Activated CD4-positive, alpha-beta memory T cell treated with anti-CD3 and anti-CD28 coated beads, Interleukin-2, amount 10 ng/mL, durations not matched to agents 7 days and 5 days (primary cell): Measurements from ENCODE around the gene PTPRJ. TPM values are rescaled to one million over a fixed set of nuclear protein-coding genes. Genes with fewer than 3 reads are reported as not detected.

Source experiments
- CTCF ChIA-PET: fragments of 350-600 bp; sonication (Branson Sonifier 250); formaldehyde crosslinking; loops from one replicate; lab custom pipeline; 2021; ENCODE audit warnings: antibody characterized with exemption, inconsistent platforms; lab: Charles Lee
- POLR2A ChIA-PET: fragments of 350-600 bp; sonication (Branson Sonifier 250); formaldehyde crosslinking; loops from one replicate; lab custom pipeline; 2021; ENCODE audit warnings: antibody characterized with exemption; lab: Charles Lee
- DNase-seq: peaks from one replicate; pipeline ENCODE4 v3.0.0-alpha.2; 2020
- H3K27ac Mint-ChIP-seq: one replicate; pipeline ENCODE4 v1.8.0; 2021; ENCODE audit warnings: mild to moderate bottlenecking, mixed read lengths
- H3K27me3 Mint-ChIP-seq: one replicate; pipeline ENCODE4 v1.8.0; 2021; ENCODE audit warnings: mixed read lengths
- H3K36me3 Mint-ChIP-seq: one replicate; pipeline ENCODE4 v1.8.0; 2021; ENCODE audit warnings: low read depth, mixed read lengths
- H3K4me1 Mint-ChIP-seq: one replicate; pipeline ENCODE4 v1.8.0; 2021; ENCODE audit warnings: mixed read lengths
- H3K4me3 Mint-ChIP-seq: one replicate; pipeline ENCODE4 v1.8.0; 2021; ENCODE audit warnings: mild to moderate bottlenecking, mixed read lengths
- H3K9me3 Mint-ChIP-seq: one replicate; pipeline ENCODE4 v1.8.0; 2021; ENCODE audit warnings: mixed read lengths
- total RNA-seq, 2 experiments: library from RNA; stranded (reverse); gene quantifications; one replicate each; pipeline ENCODE4 v1.2.3, GENCODE V29; 2021

PTPRJ gene
- total RNA-seq, 2 experiments from 2014 or later, result 83.0 to 89.1 TPM

- ChIA-PET POLR2A (interaction anchor here (1.3 kb wide), 1 partner anchor 11 kb away, joined by 3 read pairs; no protein-coding TSS in a partner anchor), CTCF (no interaction called here)
- H3K4me1 Mint-ChIP-seq, result peaks cover 31% of the 10 kb centered on the region
- H3K36me3 Mint-ChIP-seq, result peaks cover 57% of the 10 kb centered on the region
- H3K4me3 Mint-ChIP-seq, result no peak overlapping the region
- H3K27ac Mint-ChIP-seq, result no peak overlapping the region
- H3K9me3 Mint-ChIP-seq, result peaks cover 3% of the 10 kb centered on the region
- no peaks in the 10 kb centered on the region for H3K27me3 Mint-ChIP-seq
- no peak for DNase-seq
Measured at GRCh38 chr11:48066881-48067800, 86.8 kb downstream of the PTPRJ start.

GRCh38 chr11:48073031-48073861 is 92.9 kb downstream of the PTPRJ start:
- Mint-ChIP-seq H3K27ac (no peak overlapping the region), H3K27me3 (no peaks in the 10 kb centered on the region), H3K4me1 (peaks cover 31% of the 10 kb centered on the region), H3K36me3 (peaks cover 55% of the 10 kb centered on the region), H3K4me3 (no peak overlapping the region), H3K9me3 (no peaks in the 10 kb centered on the region)
- POLR2A ChIA-PET, result interaction anchor here (0.7 to 6.1 kb wide), 7 partner anchors 10 to 139 kb away, joined by 3 to 34 read pairs (median 3); no protein-coding TSS in a partner anchor
- CTCF ChIA-PET, result interaction anchor here (0.7 to 1.1 kb wide), 4 partner anchors 10 to 38 kb away, joined by 3 to 4 read pairs (median 4); no protein-coding TSS in a partner anchor
- DNase-seq, result no peak

GRCh38 chr11:48074425-48075181 is 94.2 kb downstream of the PTPRJ start:
- no peak for DNase-seq
- POLR2A ChIA-PET, result interaction anchor here (6.1 kb wide), 1 partner anchor 18 kb away, joined by 34 read pairs; no protein-coding TSS in a partner anchor
- CTCF ChIA-PET, result interaction anchor here (0.8 to 0.9 kb wide), 2 partner anchors 11 to 20 kb away, joined by 3 to 4 read pairs; no protein-coding TSS in a partner anchor
- Mint-ChIP-seq H3K9me3 (no peaks in the 10 kb centered on the region), H3K36me3 (peaks cover 52% of the 10 kb centered on the region), H3K27me3 (no peaks in the 10 kb centered on the region), H3K27ac (no peak overlapping the region), H3K4me3 (no peak overlapping the region), H3K4me1 (peaks cover 41% of the 10 kb centered on the region)

DNA sequence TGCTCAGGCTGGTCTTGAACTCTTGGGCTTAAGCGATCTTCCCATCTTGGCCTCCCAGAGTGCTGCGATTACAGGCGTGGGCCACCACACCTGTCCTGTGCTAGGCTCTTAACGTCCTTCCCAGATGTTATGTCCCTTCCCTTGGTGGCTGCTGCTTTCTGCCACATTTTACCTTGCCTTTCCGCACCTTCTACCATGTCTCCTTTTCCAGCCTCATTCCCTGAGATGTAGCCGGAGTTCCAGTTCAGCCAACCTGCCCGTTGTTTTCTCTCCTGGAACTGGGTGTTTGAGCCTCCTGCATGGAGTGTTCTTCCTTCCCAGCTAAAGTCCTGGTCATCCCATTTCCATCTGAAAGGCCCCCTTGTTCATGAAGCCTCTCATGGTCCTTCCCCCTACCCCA is 95.3 kb downstream of the PTPRJ start:
- no peak for DNase-seq
- H3K4me3 Mint-ChIP-seq, result no peak overlapping the region
- ChIA-PET POLR2A (interaction anchor here (6.1 kb wide), 1 partner anchor 19 kb away, joined by 34 read pairs; no protein-coding TSS in a partner anchor), CTCF (no interaction called here)
- H3K36me3 Mint-ChIP-seq, result peaks cover 54% of the 10 kb centered on the region
- H3K9me3 Mint-ChIP-seq, result no peaks in the 10 kb centered on the region
- H3K27ac Mint-ChIP-seq, result no peak overlapping the region
- H3K27me3 Mint-ChIP-seq, result no peaks in the 10 kb centered on the region
- H3K4me1 Mint-ChIP-seq, result peaks cover 47% of the 10 kb centered on the region

DNA sequence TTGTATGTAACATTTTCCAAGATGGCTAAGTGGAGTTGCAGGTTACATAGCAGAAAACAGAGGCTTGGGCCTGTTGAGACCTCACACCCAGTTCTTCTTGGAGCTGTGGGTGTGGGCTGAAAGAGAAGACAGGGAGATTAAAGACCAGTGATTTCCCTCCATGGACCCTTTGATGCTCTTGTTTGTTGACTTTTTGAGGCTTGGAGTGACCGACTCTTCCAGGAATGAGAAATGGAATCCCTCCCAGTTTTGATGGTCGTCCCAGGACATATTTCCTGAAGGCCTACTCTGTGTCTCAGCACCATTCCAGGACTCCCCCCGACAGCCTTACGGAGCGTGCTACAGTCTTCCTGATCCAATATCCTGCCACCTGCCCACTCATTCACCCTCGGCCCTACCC is 96.9 kb downstream of the PTPRJ start:
- Mint-ChIP-seq H3K27me3 (no peaks in the 10 kb centered on the region), H3K4me3 (no peak overlapping the region), H3K9me3 (no peaks in the 10 kb centered on the region), H3K36me3 (peaks cover 52% of the 10 kb centered on the region), H3K4me1 (peaks cover 60% of the 10 kb centered on the region), H3K27ac (no peak overlapping the region)
- POLR2A ChIA-PET, result interaction anchor here (1.1 kb wide), 1 partner anchor 28 kb away, joined by 3 read pairs; no protein-coding TSS in a partner anchor
- CTCF ChIA-PET, result no interaction called here
- no peak for DNase-seq

DNA sequence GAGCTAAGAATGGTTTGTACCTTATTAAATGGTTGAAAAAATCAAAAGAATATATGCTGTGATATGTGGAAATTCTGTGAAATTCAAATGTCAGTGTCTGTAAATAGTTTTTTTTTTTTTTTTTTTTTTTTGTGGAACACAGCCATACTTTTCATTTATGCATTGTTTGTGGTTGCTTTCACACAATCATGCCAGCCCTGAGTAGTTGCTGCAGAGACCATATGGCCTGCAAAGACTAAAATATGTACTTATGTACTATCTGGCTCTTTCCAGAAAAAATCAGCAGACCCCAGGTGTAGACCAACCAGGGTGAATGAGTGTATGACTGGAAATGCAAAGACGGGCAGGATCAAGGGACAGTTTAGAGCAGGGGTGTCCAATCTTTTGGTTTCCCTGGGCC is 98.3 kb downstream of the PTPRJ start:
- no peak for DNase-seq
- no peaks in the 10 kb centered on the region for H3K27me3 Mint-ChIP-seq
- POLR2A ChIA-PET, result interaction anchor here (0.6 to 1.0 kb wide), 2 partner anchors 14 to 17 kb away, joined by 3 to 4 read pairs; no protein-coding TSS in a partner anchor
- peaks cover 59% of the 10 kb centered on the region for H3K4me1 Mint-ChIP-seq
- H3K36me3 Mint-ChIP-seq, result peaks cover 52% of the 10 kb centered on the region
- no peak overlapping the region for H3K27ac Mint-ChIP-seq
- H3K9me3 Mint-ChIP-seq, result no peaks in the 10 kb centered on the region
- H3K4me3 Mint-ChIP-seq, result no peak overlapping the region
- CTCF ChIA-PET, result no interaction called here

DNA sequence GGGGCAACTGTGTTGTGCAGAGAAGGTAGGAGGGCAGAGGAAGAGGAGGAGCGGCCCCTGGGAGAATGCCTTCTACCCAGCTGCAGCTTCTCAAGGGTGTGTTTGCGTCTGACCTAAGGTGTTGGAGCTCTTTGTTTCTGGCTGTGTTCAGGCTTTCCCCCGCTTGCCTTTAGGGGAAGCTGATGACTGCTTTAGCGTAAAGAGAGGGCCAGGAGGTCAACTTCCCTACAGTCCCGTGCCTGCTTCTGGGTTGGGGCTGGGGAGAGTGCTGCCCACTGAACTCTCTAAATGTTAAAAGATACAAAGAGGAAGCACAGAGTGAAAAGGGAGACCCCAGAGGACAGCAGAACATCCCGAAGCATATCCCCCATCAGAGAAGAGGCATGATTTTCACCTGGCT is 99.2 kb downstream of the PTPRJ start:
- Mint-ChIP-seq H3K9me3 (no peaks in the 10 kb centered on the region), H3K4me1 (peaks cover 57% of the 10 kb centered on the region), H3K27me3 (no peaks in the 10 kb centered on the region), H3K4me3 (no peak overlapping the region), H3K27ac (no peak overlapping the region), H3K36me3 (peaks cover 60% of the 10 kb centered on the region)
- ChIA-PET POLR2A (interaction anchor here (1.0 to 1.3 kb wide), 3 partner anchors 13 to 29 kb away, joined by 4 to 5 read pairs (median 4); no protein-coding TSS in a partner anchor), CTCF (no interaction called here)
- DNase-seq, result no peak

DNA sequence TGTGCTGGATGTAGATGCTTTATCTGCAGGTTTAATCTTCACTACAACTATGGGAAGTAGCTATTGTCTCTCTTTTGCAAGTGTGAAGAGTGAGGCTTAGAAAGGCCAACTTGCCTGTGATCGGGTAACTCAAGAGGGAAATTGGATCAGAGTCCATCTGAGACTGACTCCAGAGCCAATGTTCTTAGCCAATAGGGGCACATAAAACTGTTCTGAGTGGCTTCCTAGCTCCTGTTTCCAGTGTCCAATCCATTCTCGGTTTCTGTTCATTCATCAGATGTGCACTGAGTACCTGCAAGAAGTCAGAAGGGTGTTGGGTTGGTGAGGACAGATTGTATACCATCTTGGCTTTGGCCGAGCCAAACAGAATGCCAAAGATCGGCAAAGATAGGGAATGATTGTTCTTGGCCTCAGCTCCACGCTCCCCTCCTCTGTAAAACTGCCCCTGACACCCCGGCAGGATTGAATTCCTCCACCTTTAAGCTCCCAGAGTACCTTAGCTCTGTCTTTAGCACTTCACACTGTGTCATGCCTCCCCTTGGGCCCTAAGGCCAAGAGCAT is 100.0 kb downstream of the PTPRJ start:
- POLR2A ChIA-PET, result interaction anchor here (1.0 to 1.5 kb wide), 3 partner anchors 24 to 79 kb away, joined by 4 to 5 read pairs (median 4); no protein-coding TSS in a partner anchor
- no peak for DNase-seq
- CTCF ChIA-PET, result no interaction called here
- Mint-ChIP-seq H3K9me3 (no peaks in the 10 kb centered on the region), H3K4me3 (no peak overlapping the region), H3K4me1 (peaks cover 54% of the 10 kb centered on the region), H3K27me3 (no peaks in the 10 kb centered on the region), H3K27ac (no peak overlapping the region), H3K36me3 (peaks cover 63% of the 10 kb centered on the region)

DNA sequence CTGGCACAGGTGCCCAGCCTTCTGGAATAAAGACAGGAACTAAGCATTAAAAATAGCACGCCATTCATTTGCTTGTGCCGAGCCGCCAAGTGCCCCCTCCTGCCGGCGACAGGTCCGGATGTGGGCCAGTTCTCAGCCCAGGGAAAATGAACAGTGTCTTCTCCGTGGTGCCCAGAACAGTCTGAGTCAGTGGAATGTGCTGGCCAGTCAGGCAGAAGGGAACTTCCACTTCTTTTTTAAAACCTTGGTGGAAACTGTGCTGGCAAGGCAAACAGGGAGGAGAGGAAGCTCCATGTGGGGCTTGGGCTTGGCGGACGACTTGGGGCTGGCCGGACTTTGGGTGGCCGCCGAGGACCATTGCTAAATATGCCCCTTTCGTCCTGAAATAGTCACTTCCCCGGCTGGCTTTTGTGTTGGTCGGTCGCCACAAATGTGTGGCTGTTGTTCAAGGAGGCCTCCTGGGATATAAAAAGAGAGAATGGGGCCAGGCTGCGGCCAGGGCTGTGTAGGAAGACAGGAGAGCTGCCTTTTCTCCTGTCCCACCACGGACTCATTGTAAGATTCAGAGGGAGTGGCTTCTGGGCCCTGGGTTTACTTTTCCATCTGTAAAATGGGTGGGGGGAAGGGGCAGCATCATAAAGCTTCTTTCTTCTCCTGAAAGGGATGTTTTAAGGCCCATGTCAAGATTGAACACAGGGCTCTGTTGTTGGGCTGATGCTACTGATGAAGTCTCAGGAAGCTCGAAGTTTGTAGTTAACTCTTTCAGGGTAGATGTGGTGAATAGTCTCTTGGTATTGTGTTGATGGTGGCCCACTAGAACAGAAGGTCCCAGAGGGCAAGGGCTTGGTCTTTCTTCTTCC is 101.0 kb downstream of the PTPRJ start:
- H3K27me3 Mint-ChIP-seq, result no peaks in the 10 kb centered on the region
- peaks cover 52% of the 10 kb centered on the region for H3K4me1 Mint-ChIP-seq
- DNase-seq, result peak; percentile 29
- no peak overlapping the region for H3K4me3 Mint-ChIP-seq
- H3K9me3 Mint-ChIP-seq, result no peaks in the 10 kb centered on the region
- peak overlapping the region; percentile 31 for H3K27ac Mint-ChIP-seq
- POLR2A ChIA-PET, result interaction anchor here (1.0 to 1.6 kb wide), 5 partner anchors 24 to 80 kb away, joined by 3 to 5 read pairs (median 4); no protein-coding TSS in a partner anchor
- CTCF ChIA-PET, result interaction anchor here (0.7 kb wide), 1 partner anchor 25 kb away, joined by 5 read pairs; no protein-coding TSS in a partner anchor
- peaks cover 58% of the 10 kb centered on the region for H3K36me3 Mint-ChIP-seq

- peaks cover 58% of the 10 kb centered on the region for H3K36me3 Mint-ChIP-seq
- CTCF ChIA-PET, result interaction anchor here (2.1 kb wide), 1 partner anchor 26 kb away, joined by 6 read pairs; no protein-coding TSS in a partner anchor
- H3K27me3 Mint-ChIP-seq, result no peaks in the 10 kb centered on the region
- POLR2A ChIA-PET, result interaction anchor here (1.1 to 2.2 kb wide), 4 partner anchors 25 to 27 kb away, joined by 3 to 8 read pairs (median 4); no protein-coding TSS in a partner anchor
- H3K4me1 Mint-ChIP-seq, result peaks cover 54% of the 10 kb centered on the region
- H3K4me3 Mint-ChIP-seq, result no peak overlapping the region
- no peak overlapping the region for H3K27ac Mint-ChIP-seq
- H3K9me3 Mint-ChIP-seq, result no peaks in the 10 kb centered on the region
- DNase-seq, result no peak
Measured at GRCh38 chr11:48082771-48083170, 102.4 kb downstream of the PTPRJ start.

DNA sequence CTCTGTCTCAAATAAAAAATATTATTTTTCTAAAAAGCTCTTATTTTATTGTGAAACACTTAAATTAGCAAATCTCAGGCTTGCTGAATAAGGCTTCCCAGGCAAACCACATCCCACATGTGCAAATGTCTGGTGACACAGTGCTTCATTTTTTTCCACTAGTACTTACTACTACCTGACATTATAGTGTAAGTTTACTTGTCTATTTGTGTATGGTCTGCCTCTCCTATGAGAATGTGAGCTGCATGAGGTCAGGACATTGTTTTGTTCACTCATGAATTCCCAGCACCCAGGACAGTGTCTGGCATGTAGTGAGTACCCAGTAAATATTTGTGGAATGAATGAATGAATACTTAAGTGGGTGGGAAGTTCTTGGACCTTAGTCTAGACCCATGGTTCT is 103.1 kb downstream of the PTPRJ start:
- peaks cover 54% of the 10 kb centered on the region for H3K4me1 Mint-ChIP-seq
- DNase-seq, result no peak
- no peaks in the 10 kb centered on the region for H3K9me3 Mint-ChIP-seq
- H3K27ac Mint-ChIP-seq, result no peak overlapping the region
- H3K4me3 Mint-ChIP-seq, result no peak overlapping the region
- ChIA-PET POLR2A (interaction anchor here (1.3 to 2.2 kb wide), 2 partner anchors 28 to 82 kb away, joined by 3 to 8 read pairs; no protein-coding TSS in a partner anchor), CTCF (interaction anchor here (2.1 kb wide), 1 partner anchor 26 kb away, joined by 6 read pairs; no protein-coding TSS in a partner anchor)
- peaks cover 54% of the 10 kb centered on the region for H3K36me3 Mint-ChIP-seq
- no peaks in the 10 kb centered on the region for H3K27me3 Mint-ChIP-seq
